Muscle of back (tissue), 10 donors: ENCODE measurements around the gene PRKAR2A. TPM values are rescaled to one million over a fixed set of nuclear protein-coding genes. Genes with fewer than 3 reads are reported as not detected.

Source experiments
- polyA plus RNA-seq, 10 donors: library from polyadenylated mRNA; unstranded; fragments of 120-200 nt; gene quantifications; one replicate each; pipeline ENCODE4 v1.2.1, GENCODE V29; 2013; ENCODE audit not compliant: insufficient read length in 10 of 10

PRKAR2A gene
- polyA plus RNA-seq, 10 donors = 30.2 to 47.0 (median 38.9) TPM

Other genes with a start within 250 kb of the PRKAR2A start
- 100 to 1,000 TPM; 161 to 187 (median 177) TPM for gene UQCRC1, start 238.2 kb downstream of the PRKAR2A start, polyA plus RNA-seq
- not detected for gene TMEM89, start 226.1 kb downstream of the PRKAR2A start, polyA plus RNA-seq
- gene SLC26A6, start 212.4 kb downstream of the PRKAR2A start, polyA plus RNA-seq = 10 to 100 TPM in 3 of 10 donors, 1 to 10 TPM in 7; 6.2 to 14.1 (median 8.5) TPM
- 1 to 10 TPM in 1 of 10 donors, under 1 TPM in 9; 0.35 to 1.2 (median 0.66) TPM for gene CELSR3, start 185.0 kb downstream of the PRKAR2A start, polyA plus RNA-seq
- gene NCKIPSD, start 162.0 kb downstream of the PRKAR2A start, polyA plus RNA-seq = 10 to 100 TPM in 1 of 10 donors, 1 to 10 TPM in 9; 5.9 to 11.2 (median 7.8) TPM
- 100 to 1,000 TPM in 1 of 10 donors, 10 to 100 TPM in 9; 57.4 to 114 (median 77.8) TPM for gene IP6K2, start 130.7 kb downstream of the PRKAR2A start, polyA plus RNA-seq
- gene SLC25A20, start 51.0 kb upstream of the PRKAR2A start, polyA plus RNA-seq = 10 to 100 TPM; 13.1 to 20.8 (median 16.0) TPM
- 10 to 100 TPM; 40.0 to 69.3 (median 56.1) TPM for gene ARIH2, start 71.0 kb upstream of the PRKAR2A start, polyA plus RNA-seq
- gene P4HTM, start 142.4 kb upstream of the PRKAR2A start, polyA plus RNA-seq = 10 to 100 TPM in 8 of 10 donors, 1 to 10 TPM in 2; 8.2 to 15.8 (median 12.7) TPM
- gene WDR6, start 159.5 kb upstream of the PRKAR2A start, polyA plus RNA-seq = 100 to 1,000 TPM in 6 of 10 donors, 10 to 100 TPM in 4; 92.1 to 147 (median 106) TPM
- gene DALRD3, start 170.7 kb upstream of the PRKAR2A start, polyA plus RNA-seq = 10 to 100 TPM; 24.6 to 35.1 (median 29.1) TPM
- gene NDUFAF3, start 174.2 kb upstream of the PRKAR2A start, polyA plus RNA-seq = 10 to 100 TPM; 43.0 to 58.3 (median 51.6) TPM
- gene IMPDH2, start 181.5 kb upstream of the PRKAR2A start, polyA plus RNA-seq = 100 to 1,000 TPM; 186 to 255 (median 241) TPM
- 10 to 100 TPM; 47.5 to 63.6 (median 53.9) TPM for gene QRICH1, start 246.2 kb upstream of the PRKAR2A start, polyA plus RNA-seq